Stimulated activated CD4-positive, alpha-beta T cell treated with anti-CD3 and anti-CD28 coated beads, TNF-alpha, amount 100 ng/mL, for 4 hours (primary cell): ENCODE measurements around the gene NFKBIE.

Experiments used
- DNase-seq, 3 experiments: peaks; one replicate each; pipeline ENCODE4 v3.0.0-alpha.2; 2020; ENCODE audit warnings: low read depth in 3 of 3

NFKBIE gene

DNA sequence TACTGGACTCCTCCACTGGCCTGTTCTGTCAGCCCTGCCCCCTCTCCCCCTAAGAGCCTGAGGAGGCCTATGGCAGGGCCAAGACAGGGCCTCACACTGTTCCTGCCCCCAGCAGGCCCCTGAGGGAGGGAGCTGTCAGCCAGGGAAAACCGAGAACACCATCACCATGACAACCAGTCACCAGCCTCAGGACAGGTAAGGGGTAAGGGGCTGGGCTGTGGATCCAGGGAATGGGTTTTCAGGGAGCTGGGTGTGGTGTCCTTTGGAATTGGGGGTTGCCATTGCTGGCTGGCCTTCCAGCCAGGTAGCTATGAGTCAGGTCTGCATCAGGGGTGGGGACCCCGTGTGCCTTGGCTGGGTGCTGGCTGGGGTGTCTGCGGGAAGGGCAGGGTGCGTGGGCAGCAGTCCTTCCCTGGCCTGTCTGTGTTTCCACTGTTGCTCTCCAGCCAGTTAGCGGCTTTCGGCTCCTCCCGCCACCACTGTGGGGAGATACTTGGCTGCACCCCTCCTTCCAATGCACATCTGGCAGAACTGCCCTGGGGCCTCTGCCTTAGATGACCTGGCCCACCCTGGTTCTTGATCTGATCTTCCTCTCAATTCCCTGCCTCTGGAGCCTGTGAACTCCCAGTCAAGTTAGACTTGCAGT is 38.1 kb downstream of the NFKBIE start:
- no peak for DNase-seq

DNA sequence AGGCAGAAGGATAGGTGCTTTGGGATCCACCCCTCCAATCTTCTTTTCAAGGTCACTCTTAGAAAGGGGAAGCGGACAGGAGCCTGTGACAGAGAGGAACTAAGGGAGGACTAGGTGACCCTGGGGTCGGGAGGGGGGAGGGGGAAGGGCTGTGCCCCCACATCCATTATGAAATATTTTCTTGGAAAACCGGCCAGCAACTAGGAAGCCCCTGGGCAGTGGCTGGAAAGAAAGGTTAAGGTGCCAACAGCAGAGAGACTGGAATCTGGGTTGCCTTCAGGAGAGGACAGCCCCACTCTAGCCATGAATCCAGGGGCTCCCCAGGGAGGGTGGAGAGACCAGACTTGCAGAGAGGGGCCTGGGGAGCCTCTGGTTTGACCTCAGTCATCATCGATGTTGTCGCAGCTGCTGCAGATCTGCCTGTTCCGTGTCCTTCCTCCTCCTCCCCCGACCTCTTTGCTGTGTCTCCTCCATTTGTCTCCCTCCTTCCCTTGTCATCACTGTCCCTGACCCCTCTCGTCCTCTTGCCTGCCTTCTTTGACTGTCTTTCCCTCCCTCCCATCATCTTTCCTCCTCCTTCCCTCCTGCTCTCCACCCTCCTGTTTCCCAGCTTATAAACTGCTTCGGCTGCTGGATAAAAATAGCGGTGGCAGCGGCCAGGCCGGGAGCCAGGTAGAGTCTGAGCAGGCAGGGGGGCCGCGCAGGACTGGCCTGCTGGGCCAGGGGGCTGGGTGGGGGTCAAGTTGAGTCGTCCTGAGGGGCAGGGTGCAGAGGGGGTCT is 38.8 kb downstream of the NFKBIE start:
- no peak for DNase-seq

DNA sequence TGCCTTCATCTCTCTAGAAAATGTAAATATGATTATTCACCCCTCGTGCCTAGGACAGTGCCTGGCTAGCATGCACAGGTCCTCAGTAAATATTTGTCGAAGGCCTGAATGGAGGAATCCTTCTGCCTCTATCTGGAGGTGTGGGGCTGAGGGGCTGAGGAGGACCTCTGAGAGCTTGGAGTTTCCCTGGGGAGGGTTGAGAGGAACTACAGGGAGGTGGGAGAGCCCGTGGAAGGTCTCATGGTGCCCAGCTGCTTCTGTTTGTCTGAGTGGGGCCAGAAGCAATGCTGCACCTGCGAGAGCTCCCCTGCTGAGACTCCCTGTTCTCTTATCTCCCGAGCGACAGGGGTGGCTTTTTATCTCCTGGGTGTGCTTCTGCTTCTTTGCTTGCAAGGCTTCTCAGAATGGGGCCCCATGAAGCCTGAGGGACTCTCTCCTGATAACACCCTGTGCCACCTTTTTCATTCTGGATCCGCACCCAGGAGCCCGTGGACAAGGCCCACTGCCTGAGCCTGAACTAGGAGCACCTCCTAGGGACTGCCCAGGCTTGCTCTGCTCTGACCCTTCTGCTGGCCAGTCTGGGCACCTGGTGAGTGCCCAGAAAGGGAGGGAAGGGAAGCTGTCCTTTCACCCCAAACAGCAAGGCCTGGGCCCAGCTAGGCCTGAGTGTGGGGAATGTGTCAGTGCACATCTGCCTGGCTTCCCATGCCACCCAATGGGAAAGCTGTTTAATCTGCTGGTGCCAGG is 39.6 kb downstream of the NFKBIE start:
- DNase-seq = no peak

DNA sequence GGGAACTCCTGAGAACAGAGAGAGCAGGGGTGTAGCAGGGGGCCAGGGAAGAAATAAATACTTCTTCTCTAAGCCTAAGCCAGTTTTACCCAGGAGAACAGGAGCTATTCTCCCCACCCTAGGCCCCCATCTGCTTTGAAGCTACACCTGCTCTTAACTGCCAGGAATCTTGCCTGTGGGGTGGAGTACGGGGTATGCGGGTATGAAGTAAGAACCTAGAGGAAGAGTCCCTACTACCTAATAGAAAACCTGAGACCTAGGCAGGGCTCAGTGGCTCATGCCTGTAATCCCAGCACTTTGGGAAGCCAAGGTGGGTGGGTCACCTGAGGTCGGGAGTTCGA is 40.4 kb downstream of the NFKBIE start:
- DNase-seq = no peak

DNA sequence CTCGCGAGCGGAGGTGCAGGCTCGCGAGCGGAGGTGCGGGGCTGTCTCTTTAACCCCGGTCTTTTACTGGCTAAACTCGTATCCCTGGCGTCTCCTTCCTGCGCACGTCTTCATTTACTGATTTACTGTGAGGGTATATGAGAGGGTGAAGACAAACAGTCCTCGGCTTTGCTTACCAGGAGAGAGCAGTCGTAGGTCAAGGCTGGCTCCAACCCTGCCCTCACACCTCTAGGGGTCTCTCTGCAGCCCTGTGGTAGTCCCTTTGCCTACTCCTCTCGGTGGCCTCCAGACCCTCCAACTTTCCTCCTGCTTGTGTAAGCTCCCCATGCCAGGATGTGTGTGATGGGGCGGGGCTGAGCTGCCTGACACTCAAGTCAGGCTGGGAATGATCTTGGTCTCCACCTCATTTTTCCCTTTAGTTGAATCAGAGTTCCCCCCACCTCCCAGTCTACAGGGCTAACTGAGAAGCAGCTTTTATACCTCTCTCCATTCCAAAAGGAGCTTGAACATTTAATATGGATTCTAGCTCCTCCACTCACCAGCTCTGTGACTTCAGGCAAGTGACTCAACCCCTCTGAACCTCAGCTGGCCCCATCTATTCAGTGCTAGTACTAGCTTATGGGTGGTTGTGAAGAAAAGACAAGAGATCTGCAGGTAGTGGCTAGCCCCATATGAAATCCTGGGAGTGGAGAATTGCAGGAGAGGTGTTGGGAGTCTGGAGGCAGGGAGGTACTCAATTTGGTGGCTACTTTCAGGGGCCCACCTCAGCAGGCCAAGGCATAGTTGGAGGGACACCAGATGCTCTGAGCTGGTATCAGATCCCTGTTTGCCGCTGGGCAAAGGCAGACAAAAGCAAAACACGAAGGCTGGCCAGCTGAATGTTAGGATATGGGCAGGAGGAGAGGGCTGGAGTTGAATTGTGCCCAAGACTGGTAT is 41.1 kb downstream of the NFKBIE start:
- DNase-seq = no peak

DNA sequence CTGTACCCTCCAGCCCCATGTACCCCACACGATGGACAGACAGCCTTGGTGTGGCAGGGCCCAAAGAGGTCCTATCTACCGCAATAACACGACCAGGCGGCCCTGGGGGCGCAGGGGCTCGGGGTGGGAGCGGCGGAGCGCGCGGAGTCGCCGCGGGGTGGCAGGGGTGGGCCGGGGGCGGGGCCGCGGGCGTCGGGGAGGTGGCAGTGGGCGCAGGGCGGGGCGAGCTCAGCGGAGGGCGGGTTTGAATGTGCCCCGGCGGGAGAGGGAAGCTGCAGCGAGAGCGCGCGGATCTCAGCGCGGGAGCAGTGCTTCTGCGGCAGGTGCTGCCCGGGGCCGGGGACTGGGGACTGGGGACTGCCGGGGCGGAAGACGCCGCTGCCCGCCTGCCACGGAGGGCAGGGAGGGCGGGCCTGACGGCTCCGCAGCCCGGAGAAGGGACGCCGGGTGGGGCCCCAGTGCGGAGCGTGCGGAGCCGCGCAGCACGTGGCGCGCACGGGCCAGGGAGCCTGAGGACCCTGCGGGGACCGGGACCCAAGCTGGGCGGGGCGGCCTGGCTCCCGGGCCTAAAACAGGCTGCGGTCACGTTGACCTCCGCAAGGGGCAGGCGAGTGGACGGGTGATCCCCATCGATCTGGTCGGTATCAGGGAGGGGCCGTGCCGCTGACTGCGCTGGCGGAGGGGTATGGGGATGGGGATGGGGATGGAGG is 41.9 kb downstream of the NFKBIE start, which contains the start of gene SLC29A1:
SLC29A1 (plus strand) TSS at position 277 of the 710 bp plus-strand sequence. CDS start 3,719 bp downstream, outside the sequence.
- peak; percentile 73 to 84 (median 78) for DNase-seq

DNA sequence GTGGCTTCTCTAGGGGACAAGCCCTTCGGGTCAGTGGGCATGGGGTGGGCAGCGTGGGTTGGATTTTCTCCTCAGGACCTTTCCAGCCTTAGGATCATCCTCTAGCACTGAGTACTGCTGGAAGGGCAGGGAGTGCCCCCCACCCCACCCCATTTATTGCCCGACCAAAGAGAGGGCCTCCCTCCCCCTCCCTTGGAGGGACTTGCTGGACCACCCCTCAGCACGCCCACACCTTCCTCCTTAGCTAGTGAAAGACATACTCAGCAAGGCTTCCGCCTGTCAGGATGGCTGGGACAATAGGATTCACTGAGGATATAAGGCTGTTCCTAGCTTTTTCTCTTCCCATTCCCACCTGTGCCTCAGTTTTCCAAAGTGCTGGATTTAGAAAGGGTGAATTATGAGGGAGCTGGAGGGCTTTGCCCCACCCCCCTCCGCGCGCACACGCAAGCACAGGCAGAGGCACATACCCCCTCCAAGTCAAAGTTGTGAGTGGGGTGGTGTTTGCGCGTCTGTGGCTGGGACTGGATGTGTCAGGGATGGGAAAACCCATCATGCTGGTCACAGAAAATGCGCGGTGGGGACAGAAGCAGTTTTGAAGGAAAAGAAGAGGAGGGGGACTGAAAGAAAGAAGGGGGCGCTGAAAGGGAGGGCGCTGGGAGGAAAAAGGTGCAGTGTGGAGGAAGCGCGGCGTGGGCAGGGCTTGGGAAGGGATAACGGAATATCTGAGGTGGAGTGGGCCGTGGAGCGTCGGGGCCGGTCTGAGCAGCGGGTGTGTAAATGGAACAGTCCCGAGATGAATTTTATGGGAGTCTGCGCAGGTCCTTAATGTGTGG is 42.6 kb downstream of the NFKBIE start:
- no peak for DNase-seq

DNA sequence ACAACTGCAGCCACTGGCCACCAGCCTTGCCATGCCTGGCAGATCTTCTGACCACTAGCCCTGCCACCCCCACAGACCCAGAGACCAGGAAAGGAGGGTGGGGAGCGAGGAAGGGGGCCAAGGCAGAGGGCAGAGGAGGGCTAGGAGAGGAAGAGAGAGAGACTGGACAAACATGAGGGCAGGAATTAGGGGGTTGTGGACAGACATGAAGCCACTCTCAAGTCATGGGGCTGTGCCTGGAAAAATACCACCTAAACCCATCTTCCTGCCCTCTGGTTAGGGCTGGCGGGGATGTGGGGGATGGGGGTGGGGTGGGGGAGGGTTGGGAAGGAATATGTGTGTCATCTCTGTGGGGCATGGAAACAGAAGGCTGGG is 43.4 kb downstream of the NFKBIE start:
- no peak for DNase-seq

DNA sequence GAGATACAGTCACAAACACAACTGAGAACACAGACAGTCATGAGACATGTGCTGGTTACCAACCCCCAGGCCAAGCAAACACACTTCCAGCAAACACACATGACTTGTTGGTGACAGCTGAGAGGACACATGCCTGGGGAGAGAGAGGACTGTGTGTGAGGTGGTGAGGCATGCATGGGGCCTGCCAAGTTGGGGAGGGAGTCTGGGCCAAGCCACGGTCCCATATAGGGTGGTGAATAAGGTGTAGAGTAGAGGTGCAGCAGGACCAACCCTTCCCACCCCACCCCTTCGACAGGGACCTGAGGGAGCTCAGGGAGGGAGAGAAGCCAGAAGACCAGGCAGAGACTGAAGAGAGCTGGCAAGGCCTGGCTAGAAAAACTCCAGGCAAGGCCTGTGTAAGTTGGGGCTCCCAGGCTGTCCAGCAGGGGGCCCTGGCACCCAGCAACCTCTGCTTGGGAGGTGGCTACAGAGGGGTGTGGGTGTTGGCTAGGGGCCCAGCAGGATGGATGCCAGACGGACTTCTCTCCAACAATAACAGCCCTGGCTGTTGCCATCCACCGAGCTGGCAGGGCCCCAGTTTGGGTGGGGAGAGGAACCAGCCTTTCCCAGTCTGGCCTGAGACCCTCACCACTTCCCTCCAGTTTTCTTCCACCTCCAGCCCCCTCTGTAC is 43.9 kb downstream of the NFKBIE start:
- peak; percentile 40 to 47 (median 46) for DNase-seq

DNA sequence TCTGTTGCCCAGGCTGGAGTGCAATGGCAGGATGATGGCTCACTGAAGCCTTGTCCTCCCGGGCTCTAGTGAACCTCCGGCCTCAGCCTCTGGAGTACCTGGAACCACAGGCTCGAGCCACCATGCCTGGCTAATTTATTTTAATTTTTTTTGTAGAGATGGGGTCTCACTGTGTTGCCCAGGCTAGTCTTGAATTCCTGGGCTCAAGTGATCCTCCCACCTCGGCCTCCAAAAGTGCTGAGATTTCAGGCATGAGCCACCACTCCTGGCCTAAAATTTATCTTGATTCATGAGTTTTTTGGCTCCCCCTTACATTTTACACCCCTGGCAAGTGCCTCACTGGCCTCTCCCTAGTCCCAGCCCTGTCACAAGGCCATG is 44.4 kb downstream of the NFKBIE start:
- no peak for DNase-seq

DNA sequence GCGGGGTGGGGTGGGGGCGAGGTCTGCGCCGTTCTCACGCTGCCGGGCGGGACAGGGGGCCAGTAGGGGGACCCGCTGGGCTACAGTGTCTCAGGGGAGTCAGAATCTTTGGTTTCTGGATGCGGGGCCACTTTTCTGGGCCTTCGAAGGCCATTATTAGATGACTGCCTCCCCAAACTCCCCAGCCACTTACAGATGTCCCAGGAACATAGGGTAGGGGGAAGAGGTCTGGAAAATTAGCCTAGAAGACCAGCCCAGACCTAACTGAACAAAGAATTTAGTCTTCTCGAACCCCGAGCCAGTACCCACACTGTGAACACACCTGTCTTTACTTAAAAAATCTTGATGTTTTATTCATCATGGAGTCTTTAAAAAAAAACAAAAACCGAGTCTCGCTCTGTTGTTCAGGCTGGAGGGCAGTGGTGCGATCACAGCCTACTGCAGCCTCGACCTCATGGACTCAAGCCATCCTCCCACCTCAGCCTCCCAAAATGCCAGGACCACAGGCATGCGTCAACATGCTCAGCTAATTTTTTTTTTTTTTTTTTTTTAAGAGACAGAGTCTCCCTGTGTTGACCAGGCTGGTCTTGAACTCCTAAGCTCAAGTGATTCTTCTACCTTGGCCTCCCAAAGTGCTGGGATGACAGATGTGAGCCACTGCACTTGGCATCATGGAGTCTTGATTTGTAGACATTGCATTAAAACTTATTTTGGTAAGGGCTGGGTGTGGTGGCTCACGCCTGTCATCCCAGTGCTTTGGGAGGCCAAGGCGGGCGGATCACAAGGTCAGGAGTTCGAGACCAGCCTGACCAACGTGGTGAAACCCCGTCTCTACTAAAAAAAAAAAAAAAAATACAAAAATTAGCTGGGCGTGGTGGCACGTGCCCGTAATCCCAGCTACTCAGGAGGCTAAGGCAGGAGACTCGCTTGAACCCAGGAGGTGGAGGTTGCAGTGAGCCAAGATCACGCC is 45.3 kb downstream of the NFKBIE start:
- no peak for DNase-seq

DNA sequence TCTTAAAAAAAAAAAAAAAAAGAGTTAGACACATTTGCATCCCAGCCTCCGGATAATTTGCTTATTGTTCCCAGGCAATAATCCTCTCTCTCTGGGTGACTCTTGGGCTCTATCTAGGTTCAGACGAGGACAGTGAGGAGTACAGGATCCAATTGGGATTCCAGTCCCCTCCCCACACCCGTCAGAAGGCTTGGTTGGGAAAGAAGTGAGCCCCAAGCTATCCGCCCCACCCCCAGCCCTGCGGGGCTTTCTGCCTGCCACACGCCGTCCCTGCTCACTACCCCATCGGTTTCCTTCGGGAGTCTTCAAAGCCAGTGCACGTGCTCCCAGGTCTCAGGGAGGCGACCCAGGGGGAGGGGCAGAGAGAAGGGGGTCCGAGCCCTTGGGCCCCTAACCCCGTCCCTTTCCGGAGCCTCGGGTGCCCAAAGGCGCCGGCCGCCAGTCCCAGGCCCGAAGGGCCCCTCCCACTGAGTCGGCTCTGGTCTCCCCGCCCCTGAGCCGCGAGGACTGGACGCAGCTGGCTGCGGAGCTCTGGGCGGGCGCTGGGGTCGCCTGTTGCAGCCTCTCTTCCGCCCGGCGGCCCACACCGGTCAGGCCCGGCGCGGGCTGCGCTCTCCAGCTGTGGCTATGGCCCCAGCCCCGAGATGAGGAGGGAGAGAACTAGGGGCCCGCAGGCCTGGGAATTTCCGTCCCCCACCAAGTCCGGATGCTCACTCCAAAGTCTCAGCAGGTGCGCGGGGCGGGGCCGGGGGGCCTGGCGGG is 46.1 kb downstream of the NFKBIE start:
- no peak for DNase-seq

DNA sequence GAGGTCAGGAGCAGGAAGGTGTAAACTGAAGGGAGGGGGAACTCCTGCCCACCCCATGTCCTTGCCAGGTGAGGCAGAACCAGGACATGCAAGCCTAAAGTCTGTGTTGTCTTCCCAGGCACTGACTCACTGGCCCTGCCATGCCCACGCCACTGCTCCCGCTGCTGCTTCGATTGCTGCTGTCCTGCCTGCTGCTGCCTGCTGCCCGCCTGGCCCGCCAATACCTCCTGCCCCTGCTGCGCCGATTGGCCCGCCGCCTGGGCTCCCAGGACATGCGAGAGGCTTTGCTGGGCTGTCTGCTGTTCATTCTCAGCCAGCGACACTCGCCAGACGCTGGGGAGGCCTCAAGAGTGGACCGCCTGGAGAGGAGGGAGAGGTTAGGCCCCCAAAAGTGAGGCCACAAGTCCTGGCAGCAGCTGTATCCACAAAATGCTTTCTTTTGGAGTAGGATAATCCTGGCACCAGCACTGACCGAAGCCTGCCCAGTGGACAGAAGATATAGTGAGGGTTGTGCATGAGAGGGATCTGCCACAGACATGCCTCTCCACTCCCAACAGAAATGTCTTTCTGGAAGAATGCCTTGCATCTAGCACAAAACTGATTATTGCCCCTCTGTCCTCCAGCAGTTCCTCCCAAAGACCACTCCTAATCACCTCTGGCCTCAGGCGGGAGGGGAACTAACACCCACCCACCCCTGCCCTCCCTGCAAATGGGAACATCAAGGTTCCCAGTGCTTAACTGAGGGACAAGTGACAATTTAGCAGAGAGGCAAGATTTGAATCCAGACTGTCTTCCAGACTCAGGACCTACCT is 47.8 kb downstream of the NFKBIE start:
- DNase-seq = no peak

DNA sequence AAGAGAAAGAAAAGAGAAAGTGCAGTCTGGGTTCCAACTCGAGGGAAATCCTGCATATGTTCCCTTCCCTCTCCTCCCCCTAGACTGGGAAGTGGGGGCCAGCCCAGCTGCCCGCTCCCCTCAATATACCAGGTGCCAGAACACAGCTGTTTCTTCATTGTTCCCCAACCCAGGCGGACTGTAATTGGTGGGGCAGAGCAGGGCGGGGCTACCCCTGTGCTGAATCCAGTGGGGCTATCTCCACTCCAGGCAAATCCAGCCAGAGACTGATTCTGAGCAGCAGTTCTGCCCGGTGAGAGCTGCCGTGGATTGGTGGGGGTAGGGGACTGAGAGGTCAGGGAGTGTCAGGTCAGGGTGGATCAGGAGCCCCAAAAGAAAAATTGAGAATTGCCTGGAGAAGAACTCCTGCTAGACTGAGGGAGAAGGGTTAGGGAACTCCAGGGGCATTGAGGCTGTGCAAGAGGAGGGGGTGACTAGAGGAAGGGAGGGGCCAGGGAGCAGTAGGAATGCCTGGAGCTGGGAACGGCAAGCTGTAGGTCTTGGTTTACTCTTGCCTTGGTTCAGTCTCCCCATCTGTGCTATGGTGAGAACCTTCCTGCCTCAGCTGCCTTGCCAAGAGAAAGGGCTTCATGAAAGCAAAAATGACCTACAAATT is 48.5 kb downstream of the NFKBIE start, which contains the start of gene MYMX:
MYMX (plus strand) TSS at position 250 of the 655 bp plus-strand sequence. CDS start 546 bp downstream, outside the sequence.
- DNase-seq = no peak

DNA sequence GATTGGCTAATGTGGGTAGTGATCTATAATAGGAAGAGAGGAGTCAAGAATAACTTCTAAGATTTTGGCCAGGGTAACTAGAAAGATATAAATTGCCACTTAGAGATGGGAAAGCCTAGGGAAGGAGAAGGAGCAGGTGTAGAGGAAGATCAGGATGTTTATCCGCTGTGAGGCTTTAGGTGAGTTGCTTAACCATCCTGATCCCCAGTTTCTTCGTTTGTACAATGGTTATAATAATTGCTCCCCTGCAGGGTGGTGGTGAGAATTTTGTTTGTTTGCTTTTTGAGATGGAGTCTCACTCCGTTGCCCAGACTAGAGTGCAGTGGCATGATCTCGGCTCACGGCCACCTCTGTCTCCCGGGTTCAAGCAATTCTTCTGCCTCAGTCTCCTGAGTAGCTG is 51.0 kb downstream of the NFKBIE start:
- no peak for DNase-seq

DNA sequence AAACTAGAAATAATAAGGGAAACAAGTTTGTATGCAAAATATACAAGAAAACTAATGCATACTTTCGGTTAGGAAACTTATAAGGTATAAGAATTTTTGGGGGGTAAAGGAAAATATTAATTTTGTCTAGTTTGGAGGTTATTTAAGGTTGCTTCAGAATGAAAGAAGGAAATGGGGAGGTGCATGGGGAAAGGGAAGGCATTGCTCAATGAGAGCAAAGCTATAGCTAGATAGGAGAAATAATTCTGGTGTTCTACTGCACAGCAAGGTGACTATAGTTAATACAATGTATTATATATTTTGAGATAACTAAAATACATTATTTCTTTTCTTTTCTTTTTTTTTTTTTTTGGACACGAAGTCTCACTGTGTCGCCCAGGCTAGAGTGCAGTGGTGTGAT is 54.1 kb downstream of the NFKBIE start:
- no peak for DNase-seq
